Fibroblast of skin of abdomen (primary cell): ENCODE results near the gene FURIN.
"Not testable (repeated sequence)": the region's sequence is repeated elsewhere in the genome, so short reads cannot be mapped to it uniquely, and the experiment has no call there.

Source experiments
- DNase-seq: peaks from one replicate; pipeline ENCODE4 v3.0.0-alpha.2; 2013

FURIN gene

DNA sequence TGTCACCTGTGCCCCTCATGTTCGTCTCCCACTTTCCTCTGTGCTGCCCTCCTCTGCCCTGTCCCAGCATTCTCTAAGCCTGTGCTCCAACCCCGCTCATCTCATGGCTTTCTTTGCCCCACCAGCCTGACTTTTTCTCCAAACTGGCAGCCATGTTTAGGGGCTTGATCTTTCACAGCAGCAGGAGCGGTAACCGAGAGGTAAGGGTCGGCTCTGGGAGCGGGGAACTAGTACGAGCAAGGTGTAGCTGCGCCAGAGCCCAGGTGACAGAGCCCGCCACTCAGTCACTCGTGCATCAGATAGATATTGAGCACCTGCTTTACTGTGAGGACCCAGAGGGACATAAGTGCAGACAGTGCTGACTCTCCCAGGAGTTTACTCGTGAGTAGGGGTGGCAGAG lies 48.1 kb downstream of the FURIN start:
- no peak for DNase-seq

GRCh38 chr15:90917569-90917968 lies 49.2 kb downstream of the FURIN start:
- DNase-seq = no peak

- DNase-seq = no peak
Observed at GRCh38 chr15:90918034-90918788, 49.8 kb downstream of the FURIN start.

DNA sequence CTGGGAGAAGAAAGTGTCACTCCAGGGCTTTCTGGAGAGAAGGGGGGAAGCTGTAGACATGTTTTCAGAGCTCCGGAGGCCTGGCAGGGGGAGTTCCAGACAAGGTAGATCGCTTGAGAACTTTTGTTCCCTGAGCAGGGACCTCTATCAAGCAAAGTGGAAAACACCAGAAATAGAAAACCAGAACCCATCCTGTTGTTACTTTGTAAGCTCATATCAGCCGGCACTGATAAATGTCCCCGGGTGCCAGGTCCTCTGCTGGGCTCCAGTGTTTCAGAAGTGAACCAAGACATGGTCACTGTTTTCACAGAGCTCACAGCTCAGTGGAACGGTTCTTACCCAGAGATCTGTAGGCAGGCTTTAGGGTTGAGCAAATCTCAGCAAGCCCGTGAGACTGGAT lies 50.4 kb downstream of the FURIN start:
- no peak for DNase-seq

DNA sequence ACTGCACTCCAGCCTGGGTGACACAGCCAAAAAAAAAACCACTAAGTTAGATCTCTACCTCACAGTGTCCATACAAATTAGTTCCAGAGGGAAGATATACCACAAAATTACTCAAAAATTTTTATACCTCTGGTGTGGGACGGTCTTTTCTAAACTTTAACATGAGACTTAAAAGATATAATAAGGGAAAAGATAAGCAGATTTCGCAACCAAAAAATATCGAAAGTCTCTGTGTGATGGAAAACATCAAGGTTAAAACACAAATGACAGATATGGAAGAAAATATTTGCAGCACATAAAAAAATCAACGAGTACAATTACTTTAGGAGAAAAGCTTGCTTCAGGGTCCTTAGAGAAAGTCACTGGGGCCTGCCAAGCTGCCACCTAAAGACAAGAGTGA lies 53.5 kb downstream of the FURIN start:
- DNase-seq = no peak

- DNase-seq = not testable (repeated sequence)
Observed at GRCh38 chr15:90922712-90923322, 54.4 kb downstream of the FURIN start.

DNA sequence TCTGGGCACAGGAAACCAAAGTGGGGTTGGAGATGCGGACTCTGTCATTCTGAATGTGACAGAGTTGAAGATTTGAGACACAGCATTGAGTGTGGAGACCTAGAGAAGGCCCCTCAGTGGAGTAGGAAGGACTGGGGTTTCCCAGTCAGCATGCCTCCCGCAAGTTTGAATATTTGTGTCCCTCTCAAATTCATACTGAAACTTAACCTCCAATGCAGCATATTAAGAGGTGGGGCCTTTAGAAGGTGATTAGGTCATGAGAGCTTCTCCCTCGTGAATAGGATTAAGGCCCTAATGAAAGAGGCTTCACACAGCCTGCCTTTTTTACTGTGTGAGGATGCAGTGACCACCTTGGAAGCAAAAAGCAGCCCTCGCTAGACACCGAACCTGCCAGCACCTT lies 56.0 kb downstream of the FURIN start:
- DNase-seq = no peak

- not testable (repeated sequence) for DNase-seq
Observed at GRCh38 chr15:90926766-90927165, 58.4 kb downstream of the FURIN start.

DNA sequence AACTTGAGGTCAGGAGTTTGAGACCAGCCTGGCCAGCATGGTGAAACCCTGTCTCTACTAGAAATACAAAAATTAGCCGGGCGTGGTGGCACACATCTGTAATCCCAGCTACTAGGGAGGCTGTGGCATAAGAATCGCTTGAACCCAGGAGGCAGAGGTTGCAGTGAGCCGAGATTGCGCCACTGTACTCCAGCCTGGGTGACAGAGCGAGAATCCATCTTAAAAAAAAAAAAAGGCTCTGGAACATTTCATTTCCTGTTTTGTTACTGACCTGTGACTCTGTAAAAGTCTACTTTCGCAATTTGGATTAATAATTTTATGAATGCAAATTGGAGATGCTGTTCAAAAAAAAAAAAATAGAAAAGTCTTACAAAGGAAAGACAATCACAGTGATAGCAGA lies 59.7 kb downstream of the FURIN start:
- DNase-seq = not testable (repeated sequence)

- DNase-seq = no peak
Observed at GRCh38 chr15:90929246-90930019, 61.0 kb downstream of the FURIN start.

DNA sequence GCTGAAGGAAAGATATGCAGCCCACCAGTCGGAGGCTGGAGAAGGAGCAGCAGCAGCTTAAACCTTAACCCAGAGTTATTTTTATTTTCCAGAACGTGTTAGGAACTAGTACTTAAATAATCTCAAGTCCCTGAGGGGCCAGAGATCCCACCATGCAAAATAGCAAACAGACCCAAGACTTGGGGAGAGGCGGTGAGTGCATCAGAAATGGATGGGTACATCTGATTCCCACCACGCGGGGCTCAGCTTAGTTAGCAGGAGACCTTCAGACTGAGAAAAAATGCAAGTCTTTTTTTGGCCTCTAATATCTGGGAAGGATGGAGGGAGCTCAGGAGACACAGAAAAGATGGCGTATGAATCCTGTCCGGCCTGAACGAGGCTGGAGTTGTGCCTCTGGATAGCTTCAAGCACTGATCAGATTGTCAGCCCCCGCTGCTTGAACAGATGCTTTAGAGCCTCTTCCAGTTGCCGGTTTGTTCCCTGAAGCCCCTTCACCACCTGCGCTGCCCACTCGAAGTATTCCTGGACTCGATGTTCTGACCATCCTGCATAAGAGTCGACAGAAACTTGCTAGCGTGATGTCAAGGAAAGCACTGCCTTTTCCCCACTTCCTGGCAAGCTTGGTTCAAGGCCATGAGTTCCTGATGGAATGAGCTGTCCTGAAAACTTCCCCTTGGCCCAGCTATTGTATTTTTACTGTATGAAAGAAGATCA lies 62.6 kb downstream of the FURIN start:
- no peak for DNase-seq

GRCh38 chr15:90931575-90931827 lies 63.1 kb downstream of the FURIN start:
- no peak for DNase-seq

DNA sequence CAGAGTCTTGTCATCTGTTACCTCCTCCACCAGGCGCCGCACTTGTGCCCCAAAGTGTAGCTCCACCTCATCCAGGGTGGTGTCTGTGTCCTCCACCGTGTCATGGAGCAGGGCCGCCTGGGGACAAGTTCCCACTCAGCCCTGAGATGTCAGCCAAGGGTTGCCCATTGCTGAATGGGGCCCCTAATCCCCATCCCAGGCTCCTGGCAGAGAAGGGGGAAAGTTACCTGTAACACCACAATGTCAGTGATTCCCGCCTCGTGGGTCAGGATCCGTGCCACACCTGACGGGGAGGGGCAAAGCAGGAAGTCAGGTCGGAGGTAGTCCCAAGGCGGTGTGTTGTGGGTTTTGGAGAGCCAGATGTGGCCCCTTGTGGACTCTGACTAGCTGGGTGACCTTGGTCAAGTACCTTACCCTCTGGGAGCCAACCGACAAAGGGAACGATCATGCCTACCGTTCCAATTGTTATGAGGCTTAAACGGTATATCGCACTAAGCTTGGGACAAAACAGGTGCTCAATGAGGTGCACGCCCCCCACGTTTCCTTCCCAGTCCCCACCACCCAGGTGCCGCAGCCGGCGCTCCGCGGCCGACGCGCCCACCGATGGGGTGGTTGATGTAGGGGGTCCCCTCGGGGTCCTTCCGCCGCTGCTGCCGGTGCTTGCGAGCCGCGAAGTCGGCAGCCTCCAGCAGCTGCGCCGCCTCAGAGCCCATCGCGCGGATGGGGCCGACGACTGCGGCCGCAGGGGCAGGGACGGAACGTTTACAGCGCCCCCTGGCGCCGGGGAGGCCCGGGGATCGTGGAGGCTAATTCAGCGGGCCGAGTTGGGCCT lies 63.7 kb downstream of the FURIN start, which contains the start of gene HDDC3:
HDDC3 (minus strand) TSS at position 722 of the 832 bp plus-strand sequence; CDS start at position 713, 9 bp downstream.
- DNase-seq = peak; percentile 74

DNA sequence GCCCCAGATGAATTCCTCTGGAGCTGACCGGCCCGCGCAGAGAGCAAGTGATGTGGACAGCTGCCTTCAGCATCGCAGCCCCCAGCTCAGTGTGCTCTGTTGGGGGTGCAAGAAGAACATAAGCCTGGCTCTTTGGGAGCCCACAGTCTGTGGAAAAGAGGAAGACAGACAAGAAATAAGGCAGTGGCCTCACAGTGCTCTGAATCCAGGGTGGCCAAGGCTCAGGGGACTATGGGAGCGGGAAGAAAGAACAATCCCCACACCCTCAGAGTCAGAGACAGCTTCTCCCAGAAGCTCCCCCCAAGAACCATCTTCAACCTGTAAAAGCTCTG lies 64.2 kb downstream of the FURIN start:
- no peak for DNase-seq
